ENCODE results near the gene ZNF541. TPM values are rescaled to one million over a fixed set of nuclear protein-coding genes. Genes with fewer than 3 reads are reported as not detected.

ZNF541 gene
- total RNA-seq, 1 donor from 2014 or later = not detected

DNA sequence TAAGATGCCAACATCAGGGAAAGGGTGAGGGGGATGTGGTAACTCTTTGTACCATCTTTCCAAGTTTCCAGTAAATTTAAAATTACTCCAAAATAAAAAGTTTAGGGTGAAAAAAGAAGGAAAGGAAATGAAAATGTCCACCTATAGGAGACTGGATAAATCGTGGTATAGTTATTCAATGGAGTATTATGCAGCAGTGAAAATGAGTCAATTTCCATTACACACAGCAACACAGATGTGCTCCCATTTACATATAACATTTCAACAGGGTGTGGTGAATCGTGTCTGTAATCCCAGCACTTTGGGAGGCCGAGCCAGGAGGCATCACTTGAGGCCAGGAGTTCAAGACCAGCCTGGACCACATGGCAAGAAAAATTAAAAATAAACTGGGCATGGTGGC is 7.4 kb upstream of the ZNF541 start:
- no peak for TF ChIP-seq CTCF (conservative IDR thresholded peaks at IDR 0.05; ENCODE audit: low read depth, low read length)
- H3K4me3 ChIP-seq (ENCODE audit: low read depth, low read length) = no peak overlapping the region
- DNase-seq (ENCODE audit: low read depth) = no peak

GRCh38 chr19:47572635-47573034 is 313 bp downstream of the ZNF541 start:
- no peak for TF ChIP-seq CTCF (conservative IDR thresholded peaks at IDR 0.05; ENCODE audit: low read depth, low read length)
- H3K4me3 ChIP-seq (ENCODE audit: low read depth, low read length) = no peak overlapping the region
- DNase-seq (ENCODE audit: low read depth) = no peak

GRCh38 chr19:47569331-47569730 is 3.6 kb downstream of the ZNF541 start:
- TF ChIP-seq CTCF (conservative IDR thresholded peaks at IDR 0.05; ENCODE audit: low read depth, low read length) = no peak
- DNase-seq (ENCODE audit: low read depth) = no peak

DNA sequence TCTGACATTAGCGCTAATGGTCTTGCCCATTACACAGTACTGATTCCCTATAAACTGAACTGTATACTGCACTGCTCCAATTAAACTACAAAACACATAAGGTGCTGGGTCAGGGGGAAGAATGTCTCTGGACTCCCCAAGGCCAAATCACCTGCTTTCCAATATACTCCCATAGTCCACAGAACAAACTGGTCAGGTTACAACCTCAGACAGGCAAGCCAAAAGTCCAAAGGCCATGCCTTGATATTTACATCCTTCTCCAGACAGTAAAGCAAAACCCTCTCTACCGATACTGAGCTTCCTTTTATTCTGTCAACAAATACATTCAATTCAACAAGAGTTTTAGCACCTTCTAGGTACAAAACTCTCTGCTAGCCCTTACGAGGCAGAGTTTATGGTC is 8.9 kb downstream of the ZNF541 start:
- H3K4me3 ChIP-seq (ENCODE audit: low read depth, low read length) = no peak overlapping the region
- DNase-seq (ENCODE audit: low read depth) = no peak
- no peak for TF ChIP-seq CTCF (conservative IDR thresholded peaks at IDR 0.05; ENCODE audit: low read depth, low read length)

More at GRCh38 chr19:47569331-47569730, 3.6 kb downstream of the ZNF541 start:
- H3K4me3 ChIP-seq (ENCODE audit: low read depth, low read length) = no peak overlapping the region

DNA sequence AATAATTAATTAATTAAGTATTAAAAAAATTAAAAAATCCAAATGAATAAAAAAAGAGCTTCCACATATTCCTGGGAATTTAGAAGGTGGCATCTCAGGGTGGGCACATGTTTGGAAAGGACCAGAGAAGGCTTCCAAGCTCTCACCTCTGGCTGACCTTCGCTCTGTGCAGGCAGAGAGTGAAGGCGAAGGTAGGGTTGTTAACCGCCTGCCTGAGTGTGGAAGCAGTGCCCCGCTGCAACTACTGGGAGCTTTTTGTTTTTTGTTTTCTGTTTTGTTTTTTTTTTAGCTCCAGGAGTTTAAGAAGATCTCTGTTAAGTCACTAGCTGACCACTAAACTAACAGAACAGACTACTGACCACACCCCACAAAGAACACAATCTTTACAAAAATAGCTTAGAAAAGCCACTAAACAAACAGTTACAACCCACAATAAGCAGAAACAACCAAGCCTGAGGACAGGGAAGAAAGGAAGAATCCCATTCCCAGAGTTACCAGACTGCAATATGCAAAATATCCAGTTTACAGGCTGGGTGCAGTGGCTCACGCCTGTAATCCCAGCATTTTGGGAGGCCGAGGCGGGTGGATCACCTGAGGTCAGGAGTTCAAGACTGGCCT is 11.4 kb downstream of the ZNF541 start:
- H3K4me3 ChIP-seq (ENCODE audit: low read depth, low read length) = no peak overlapping the region
- no peak for DNase-seq (ENCODE audit: low read depth)
- no peak for TF ChIP-seq CTCF (conservative IDR thresholded peaks at IDR 0.05; ENCODE audit: low read depth, low read length)

DNA sequence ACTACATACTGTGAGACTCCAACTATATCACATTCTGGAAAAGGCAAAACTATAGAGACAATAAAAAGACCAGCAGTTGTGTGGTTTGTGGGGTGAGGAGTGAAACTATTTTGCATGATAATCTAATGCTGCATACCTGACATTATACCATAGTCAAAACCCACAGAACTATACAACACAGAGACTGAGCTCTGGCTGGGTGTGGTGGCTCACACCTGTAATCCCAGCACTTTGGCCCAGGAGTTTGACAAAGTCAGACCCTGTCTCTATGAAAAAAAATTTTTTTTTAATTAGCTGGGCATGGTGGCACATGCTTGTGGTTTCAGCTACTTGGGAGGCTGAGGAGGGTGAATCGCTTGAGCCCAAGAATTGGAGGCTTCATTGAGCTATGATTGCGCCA is 11.9 kb downstream of the ZNF541 start:
- no peak for DNase-seq (ENCODE audit: low read depth)
- no peak for TF ChIP-seq CTCF (conservative IDR thresholded peaks at IDR 0.05; ENCODE audit: low read depth, low read length)
- H3K4me3 ChIP-seq (ENCODE audit: low read depth, low read length) = no peak overlapping the region

DNA sequence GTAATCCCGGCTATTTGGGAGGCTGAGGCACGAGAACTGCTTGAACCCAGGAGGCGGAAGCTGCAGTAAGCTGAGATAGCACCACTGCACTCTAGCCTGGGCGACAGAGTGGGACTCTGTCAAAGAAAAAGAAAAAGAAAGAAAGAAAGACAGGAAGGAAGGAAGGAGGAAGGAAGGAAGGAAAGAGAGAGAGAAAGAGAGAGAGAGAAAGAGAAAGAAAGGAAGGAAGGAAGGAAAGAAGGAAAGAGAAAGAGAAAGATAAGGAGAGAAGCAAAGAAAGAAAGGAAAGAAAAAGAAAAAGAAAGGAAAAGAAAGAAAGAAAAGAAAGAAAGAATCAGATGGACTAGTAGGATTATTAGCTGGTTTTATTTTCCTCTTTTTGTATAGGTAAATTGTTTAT is 22.8 kb downstream of the ZNF541 start:
- DNase-seq (ENCODE audit: low read depth) = no peak
- TF ChIP-seq CTCF (conservative IDR thresholded peaks at IDR 0.05; ENCODE audit: low read depth, low read length) = no peak
- H3K4me3 ChIP-seq (ENCODE audit: low read depth, low read length) = no peak overlapping the region
